ENCODE data around the gene YPEL5.

DNA sequence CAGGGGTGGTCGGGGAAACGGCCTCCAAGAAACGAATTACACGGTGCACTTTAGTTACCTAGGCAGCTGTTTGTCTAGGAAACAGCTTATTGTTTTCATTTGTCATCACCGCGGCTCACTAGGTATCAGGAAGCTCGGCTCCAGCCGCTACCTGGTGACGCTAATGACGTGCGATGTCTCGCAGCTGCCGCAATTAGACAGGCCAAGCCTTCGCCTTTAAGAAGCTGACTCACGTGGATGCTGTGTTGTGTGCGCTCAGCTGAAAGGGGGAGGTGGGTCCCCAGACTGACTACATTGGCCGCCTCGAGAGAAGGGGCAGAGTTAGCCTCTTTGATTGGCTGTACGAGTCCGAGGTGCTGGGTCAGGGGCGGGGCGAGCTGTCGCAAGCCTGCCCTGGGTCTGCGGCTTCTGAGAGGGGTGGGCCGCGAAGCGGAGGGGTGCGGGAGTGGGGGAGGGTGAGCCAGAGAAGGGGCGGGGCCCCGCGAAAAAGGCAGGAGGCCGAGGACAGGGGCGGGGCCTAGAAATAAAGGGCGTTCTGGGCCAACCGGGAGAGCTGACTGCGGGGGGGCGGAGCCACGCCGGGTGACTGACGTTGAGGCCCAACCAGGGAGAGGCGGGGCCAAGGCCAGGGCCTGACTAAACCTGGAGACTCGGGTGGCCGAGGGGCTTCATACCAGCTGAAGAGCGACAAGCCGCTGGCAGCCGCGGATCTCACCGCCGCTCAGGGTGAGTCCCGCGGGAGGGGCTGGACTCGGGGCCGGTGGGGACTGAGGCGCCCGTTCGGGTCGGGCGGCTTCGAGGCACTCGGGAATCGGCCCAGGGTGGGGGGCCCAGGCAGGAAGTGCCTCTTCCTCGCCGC lies at the start of gene YPEL5:
- TF ChIP-seq, protein P1, sequence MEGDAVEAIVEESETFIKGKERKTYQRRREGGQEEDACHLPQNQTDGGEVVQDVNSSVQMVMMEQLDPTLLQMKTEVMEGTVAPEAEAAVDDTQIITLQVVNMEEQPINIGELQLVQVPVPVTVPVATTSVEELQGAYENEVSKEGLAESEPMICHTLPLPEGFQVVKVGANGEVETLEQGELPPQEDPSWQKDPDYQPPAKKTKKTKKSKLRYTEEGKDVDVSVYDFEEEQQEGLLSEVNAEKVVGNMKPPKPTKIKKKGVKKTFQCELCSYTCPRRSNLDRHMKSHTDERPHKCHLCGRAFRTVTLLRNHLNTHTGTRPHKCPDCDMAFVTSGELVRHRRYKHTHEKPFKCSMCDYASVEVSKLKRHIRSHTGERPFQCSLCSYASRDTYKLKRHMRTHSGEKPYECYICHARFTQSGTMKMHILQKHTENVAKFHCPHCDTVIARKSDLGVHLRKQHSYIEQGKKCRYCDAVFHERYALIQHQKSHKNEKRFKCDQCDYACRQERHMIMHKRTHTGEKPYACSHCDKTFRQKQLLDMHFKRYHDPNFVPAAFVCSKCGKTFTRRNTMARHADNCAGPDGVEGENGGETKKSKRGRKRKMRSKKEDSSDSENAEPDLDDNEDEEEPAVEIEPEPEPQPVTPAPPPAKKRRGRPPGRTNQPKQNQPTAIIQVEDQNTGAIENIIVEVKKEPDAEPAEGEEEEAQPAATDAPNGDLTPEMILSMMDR (IDR thresholded peaks at IDR 0.05): peak in 2 of 6 experiments; percentile 4 to 13
- peak in 3 of 4 donors; percentile 88 to 99 (median 91) for TF ChIP-seq POLR2A (IDR thresholded peaks at IDR 0.05)
